Naive B cell (primary cell): ENCODE results near the gene CAPZB. TPM values are rescaled to one million over a fixed set of nuclear protein-coding genes. Genes with fewer than 3 reads are reported as not detected.
A peak's percentile ranks its signal among the peaks of the same experiment; 100 is the strongest.

Source experiments
- ATAC-seq, 2 donors: fragments of 150-1000 bp; cut with Tn5 transposase; 2 replicates each; pipeline ENCODE4 v1.10.0; 2021; ENCODE audit warnings: low read depth in 2 of 2, mild to moderate bottlenecking in 2 of 2, moderate library complexity in 2 of 2
- DNase-seq: peaks from one replicate; pipeline ENCODE4 v3.0.0; 2022
- H3K27ac Mint-ChIP-seq, 6 donors: one replicate each; pipeline ENCODE4 v1.8.0; 2020 to 2022; ENCODE audit warnings: mild to moderate bottlenecking in 6 of 6, mixed read lengths in 6 of 6, moderate library complexity in 5 of 6, inconsistent platforms in 2 of 6
- H3K27me3 Mint-ChIP-seq, 3 donors: one replicate each; pipeline ENCODE4 v1.8.0; 2021 to 2022; ENCODE audit warnings: mixed read lengths in 3 of 3, mild to moderate bottlenecking in 1 of 3
- H3K36me3 Mint-ChIP-seq, 2 donors: one replicate each; pipeline ENCODE4 v1.8.0; 2020 to 2022; ENCODE audit warnings: mixed read lengths in 2 of 2, inconsistent platforms in 1 of 2, mild to moderate bottlenecking in 1 of 2
- H3K4me1 Mint-ChIP-seq, 3 donors: one replicate each; pipeline ENCODE4 v1.8.0; 2020 to 2022; ENCODE audit warnings: mixed read lengths in 3 of 3, inconsistent platforms in 1 of 3, mild to moderate bottlenecking in 1 of 3, moderate library complexity in 1 of 3
- H3K4me3 Mint-ChIP-seq, 8 donors: one replicate each; pipeline ENCODE4 v1.8.0; 2020 to 2022; ENCODE audit warnings: mild to moderate bottlenecking in 8 of 8, mixed read lengths in 8 of 8, moderate library complexity in 8 of 8, inconsistent platforms in 2 of 8
- H3K9me3 Mint-ChIP-seq, 7 donors: one replicate each; pipeline ENCODE4 v1.8.0; 2020 to 2022; ENCODE audit warnings: mixed read lengths in 7 of 7, mild to moderate bottlenecking in 5 of 7, inconsistent platforms in 2 of 7, moderate library complexity in 1 of 7
- polyA plus RNA-seq, 6 donors: library from polyadenylated mRNA; unstranded; fragments of 300-500 nt; fragmentation: Illumina TruSeq; gene quantifications; one replicate each; pipeline ENCODE4 v1.2.3, GENCODE V29; 2021; ENCODE audit warnings: low read depth in 6 of 6

Gene CAPZB
- polyA plus RNA-seq, 6 donors from 2014 or later: 328 to 445 (median 382) TPM

DNA sequence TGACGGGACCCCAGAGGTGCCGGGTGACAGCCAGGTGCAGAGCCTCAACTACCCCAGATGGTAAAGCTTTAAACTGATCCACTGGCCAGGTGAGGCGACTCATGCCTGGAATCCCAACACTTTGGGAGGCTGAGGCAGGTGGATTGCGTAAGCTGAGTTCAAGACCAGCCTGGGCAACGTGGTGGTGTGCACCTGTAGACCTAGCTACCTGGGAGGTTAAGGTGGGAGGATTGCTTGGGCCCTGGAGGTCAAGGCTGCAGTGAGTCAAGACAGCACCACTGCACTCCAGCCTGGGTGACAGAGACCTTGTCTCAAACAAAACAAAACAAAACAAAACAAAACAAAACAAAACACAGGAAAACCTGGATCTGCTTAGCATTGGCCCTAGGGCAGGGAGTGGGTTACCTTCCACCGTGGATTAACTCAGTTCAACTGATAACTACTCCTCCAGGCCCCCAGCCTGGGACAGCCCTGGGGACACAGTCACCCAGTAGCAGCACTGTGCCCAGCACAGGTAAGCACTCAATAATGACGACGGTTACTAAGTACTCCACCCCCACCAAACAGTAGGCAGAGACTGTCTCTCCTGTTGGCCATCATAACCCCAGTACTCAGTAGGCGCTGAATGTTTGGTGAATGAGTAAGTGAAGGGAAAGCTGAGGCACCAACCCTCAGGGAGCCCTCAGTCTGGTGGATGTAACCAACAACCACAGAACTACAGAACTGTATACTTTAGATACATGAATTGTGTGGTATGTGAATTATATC is 151.6 kb downstream of the CAPZB start:
- Mint-ChIP-seq H3K27me3 (no peaks in the 10 kb centered on the region), H3K4me1 (peaks cover 0 to 9% (median 4%) of the 10 kb centered on the region in 3 donors), H3K36me3 (peaks cover 0 to 4% of the 10 kb centered on the region in 2 donors), H3K4me3 (no peak overlapping the region), H3K9me3 (no peaks in the 10 kb centered on the region), H3K27ac (peak overlapping the region in 1 of 6 donors; percentile 10)
- DNase-seq (no peak), ATAC-seq (no peak)

DNA sequence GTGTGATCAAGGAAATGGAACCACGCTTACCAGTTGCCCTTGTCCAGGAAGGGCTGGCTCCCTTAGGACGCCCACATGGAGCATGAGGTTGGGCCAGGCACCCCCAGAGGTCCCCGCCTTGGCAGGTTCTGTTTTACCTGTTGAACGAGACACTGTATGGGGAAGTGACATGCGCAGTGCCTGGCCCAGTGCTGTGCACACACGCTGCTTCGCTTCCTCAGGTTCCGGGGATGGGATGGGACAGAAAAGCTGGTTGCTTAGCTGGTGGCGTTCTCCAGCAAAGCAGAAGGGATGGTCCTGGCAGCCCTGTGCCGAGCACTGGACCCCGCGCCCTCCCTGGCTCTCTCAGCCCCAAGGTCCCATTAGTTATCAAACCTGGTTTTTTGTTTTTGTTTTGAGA is 152.5 kb downstream of the CAPZB start:
- H3K4me1 Mint-ChIP-seq: peaks cover 0 to 9% (median 4%) of the 10 kb centered on the region in 3 donors
- no peak overlapping the region for H3K4me3 Mint-ChIP-seq
- H3K27me3 Mint-ChIP-seq: no peaks in the 10 kb centered on the region
- H3K9me3 Mint-ChIP-seq: no peaks in the 10 kb centered on the region
- peak overlapping the region in 1 of 6 donors; percentile 53 for H3K27ac Mint-ChIP-seq
- ATAC-seq (no peak), DNase-seq (no peak)
- peaks cover 0 to 3% of the 10 kb centered on the region in 2 donors for H3K36me3 Mint-ChIP-seq

DNA sequence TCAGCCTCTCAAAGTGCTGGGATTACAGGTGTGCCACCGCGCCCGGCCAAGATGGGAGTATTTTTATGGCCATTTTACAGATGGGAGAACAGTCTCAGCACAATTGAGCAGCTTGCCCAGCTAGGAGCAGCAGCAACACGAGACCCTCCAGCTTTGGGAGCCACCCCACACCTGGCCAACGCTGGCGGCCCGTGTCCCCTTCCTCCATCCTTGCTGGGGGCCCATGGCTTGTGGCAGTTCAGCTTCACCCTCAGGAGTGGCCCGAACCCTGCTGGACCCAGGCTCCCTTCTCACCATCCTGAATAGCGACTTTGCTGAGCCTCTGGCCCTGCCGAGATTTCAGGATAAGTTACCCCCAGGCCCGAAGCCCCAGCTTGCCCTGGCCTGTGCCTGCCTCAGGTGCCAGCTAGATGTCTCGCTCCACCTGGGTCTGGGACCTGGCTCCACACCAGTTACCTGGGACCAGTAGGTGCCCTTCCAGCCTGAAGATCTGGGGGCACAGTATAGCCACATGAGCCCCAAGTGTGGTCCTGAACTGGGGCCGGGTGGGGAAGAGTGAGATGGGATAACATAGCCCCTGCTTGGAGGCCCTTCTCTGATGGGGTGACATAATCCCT is 154.0 kb downstream of the CAPZB start:
- H3K36me3 Mint-ChIP-seq: peaks cover 0 to 9% of the 10 kb centered on the region in 2 donors
- H3K4me1 Mint-ChIP-seq: peaks cover 0 to 4% (median 3%) of the 10 kb centered on the region in 3 donors
- no peaks in the 10 kb centered on the region for H3K27me3 Mint-ChIP-seq
- no peak for DNase-seq
- ATAC-seq: no peak
- no peak overlapping the region for H3K4me3 Mint-ChIP-seq
- H3K27ac Mint-ChIP-seq: peak overlapping the region in 2 of 6 donors; percentile 36 to 39
- no peaks in the 10 kb centered on the region for H3K9me3 Mint-ChIP-seq

DNA sequence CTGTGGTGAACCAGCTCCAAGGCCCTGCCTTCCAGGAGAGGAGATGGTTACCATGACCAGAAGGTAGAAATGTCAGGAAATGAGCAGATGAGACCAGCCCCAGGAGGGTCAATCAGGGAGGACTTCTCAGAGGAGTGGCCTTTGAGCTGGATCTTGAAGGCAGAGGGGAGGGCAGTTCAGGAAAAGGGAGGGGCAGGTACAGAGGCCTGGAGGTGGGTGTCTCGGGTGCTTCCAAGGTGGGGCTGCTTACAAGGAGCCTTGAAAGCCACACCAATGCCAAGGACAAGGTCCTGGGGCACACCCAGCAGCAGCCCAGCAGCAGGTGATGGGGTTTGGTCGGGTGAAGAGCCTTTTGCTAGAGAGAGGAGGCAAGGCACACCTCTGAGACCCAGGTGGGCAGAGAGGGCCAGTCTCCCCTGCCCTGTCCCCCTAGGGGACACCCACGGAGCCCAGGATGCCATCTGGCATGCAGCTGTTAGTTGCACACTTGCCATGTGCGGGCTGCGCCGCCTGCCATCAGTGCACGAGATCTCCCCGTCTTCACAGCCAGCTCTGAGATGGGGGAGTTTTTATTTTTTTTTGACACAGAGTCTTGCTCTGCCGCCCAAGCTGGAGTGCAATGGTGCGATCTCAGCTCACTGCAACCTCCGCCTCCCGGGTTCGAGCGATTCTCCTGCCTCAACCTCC is 154.7 kb downstream of the CAPZB start:
- Mint-ChIP-seq H3K4me1 (peaks cover 0 to 4% (median 3%) of the 10 kb centered on the region in 3 donors), H3K27me3 (no peaks in the 10 kb centered on the region), H3K9me3 (no peaks in the 10 kb centered on the region), H3K4me3 (no peak overlapping the region), H3K27ac (peak overlapping the region in 3 of 6 donors; percentile 39 to 79 (median 60)), H3K36me3 (peaks cover 0 to 9% of the 10 kb centered on the region in 2 donors)
- ATAC-seq (no peak), DNase-seq (no peak)

DNA sequence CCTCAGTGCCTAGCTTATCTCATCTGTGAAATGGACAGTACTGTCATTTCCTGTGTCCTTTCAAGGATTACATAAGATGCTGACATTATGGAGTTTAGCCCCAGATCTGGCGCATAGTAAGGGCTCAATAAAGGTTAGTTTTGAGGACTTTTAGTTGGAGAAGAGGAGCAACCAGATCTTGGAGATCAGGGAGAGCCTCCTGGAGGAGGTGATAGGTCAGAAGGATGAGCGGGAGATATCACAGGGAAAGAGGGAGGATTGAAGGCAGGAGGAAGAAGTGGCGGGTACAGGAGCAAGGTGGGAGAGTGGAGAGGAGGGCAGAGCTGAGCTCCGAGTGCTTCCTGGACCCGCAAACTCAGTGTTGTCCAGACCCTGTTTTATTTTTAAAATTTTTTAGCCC is 155.7 kb downstream of the CAPZB start:
- H3K27me3 Mint-ChIP-seq: no peaks in the 10 kb centered on the region
- peaks cover 0 to 9% of the 10 kb centered on the region in 2 donors for H3K36me3 Mint-ChIP-seq
- ATAC-seq (no peak), DNase-seq (no peak)
- H3K4me3 Mint-ChIP-seq: no peak overlapping the region
- H3K9me3 Mint-ChIP-seq: no peaks in the 10 kb centered on the region
- peak overlapping the region in 4 of 6 donors; percentile 51 to 72 (median 62) for H3K27ac Mint-ChIP-seq
- H3K4me1 Mint-ChIP-seq: peaks cover 0 to 4% (median 0%) of the 10 kb centered on the region in 3 donors

DNA sequence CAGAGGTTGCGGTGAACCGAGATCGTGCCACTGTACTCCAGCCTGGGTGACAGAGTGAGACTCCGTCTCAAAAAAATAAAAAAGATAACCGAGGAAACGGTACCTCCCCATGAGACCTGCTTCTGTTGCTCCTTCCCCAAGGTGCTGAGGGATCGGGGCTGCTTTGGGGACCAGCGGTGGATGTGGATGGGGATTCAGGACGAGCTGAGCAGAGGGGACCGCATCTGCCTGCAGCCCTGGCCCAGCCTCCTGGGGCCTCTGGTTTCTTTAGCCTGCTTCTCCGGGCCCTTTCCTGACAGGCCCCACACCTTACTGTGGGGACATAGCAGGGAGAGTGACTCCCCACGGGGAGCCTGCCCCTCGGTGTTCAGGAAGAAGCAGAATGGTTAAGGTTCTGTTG is 156.2 kb downstream of the CAPZB start:
- H3K4me1 Mint-ChIP-seq: peaks cover 0 to 4% (median 0%) of the 10 kb centered on the region in 3 donors
- ATAC-seq (no peak), DNase-seq (no peak)
- H3K4me3 Mint-ChIP-seq: no peak overlapping the region
- H3K36me3 Mint-ChIP-seq: peaks cover 0 to 9% of the 10 kb centered on the region in 2 donors
- no peaks in the 10 kb centered on the region for H3K27me3 Mint-ChIP-seq
- H3K9me3 Mint-ChIP-seq: no peaks in the 10 kb centered on the region
- peak overlapping the region in 2 of 6 donors; percentile 50 to 72 for H3K27ac Mint-ChIP-seq

DNA sequence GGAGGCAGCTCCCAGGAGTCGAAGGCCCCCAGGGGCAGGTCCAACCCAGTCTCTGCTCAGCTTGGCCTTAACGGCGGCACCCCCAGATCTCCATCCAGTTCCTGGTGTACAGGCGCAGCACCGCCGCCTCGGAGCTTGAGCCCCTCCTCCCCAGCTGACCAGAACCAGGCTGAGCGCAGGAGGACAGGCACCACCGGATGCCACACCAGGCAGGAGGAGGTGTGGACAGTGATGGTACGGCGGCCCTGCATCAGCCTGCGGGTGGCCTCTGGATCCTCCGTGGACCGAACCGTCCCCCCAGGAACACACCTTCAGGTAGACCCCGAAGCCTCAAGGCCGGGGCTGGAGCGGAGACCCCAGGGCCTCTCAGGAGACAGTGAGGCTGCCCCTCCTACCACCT is 156.9 kb downstream of the CAPZB start:
- H3K4me1 Mint-ChIP-seq: peaks cover 0 to 4% (median 0%) of the 10 kb centered on the region in 3 donors
- no peak for DNase-seq
- H3K27ac Mint-ChIP-seq: peak overlapping the region in 1 of 6 donors; percentile 24
- no peak for ATAC-seq
- no peaks in the 10 kb centered on the region for H3K9me3 Mint-ChIP-seq
- no peaks in the 10 kb centered on the region for H3K27me3 Mint-ChIP-seq
- no peak overlapping the region for H3K4me3 Mint-ChIP-seq
- H3K36me3 Mint-ChIP-seq: peaks cover 0 to 9% of the 10 kb centered on the region in 2 donors

DNA sequence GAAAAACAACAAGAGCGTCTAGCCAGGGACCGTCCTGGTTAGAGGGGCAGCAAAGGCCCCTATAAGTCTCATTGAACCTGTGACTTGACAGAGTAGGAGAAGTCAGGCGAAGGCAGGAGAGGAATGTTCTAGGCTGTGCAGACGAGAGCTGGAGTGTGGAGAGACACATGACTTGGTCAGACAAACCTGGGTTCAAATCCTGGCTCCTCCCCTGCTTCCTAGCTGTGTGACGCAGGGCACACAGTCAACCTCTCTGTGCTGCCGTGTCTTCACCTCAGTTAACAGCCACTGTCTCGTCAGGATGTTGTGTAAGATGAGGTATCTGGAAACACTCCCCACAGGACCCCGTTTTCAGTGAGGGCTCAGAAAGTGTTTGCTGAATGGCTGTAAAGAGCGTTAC is 157.6 kb downstream of the CAPZB start:
- Mint-ChIP-seq H3K4me1 (peaks cover 0 to 4% (median 0%) of the 10 kb centered on the region in 3 donors), H3K27ac (peak overlapping the region in 2 of 6 donors; percentile 76 to 89), H3K27me3 (no peaks in the 10 kb centered on the region), H3K36me3 (peaks cover 0 to 9% of the 10 kb centered on the region in 2 donors), H3K4me3 (peak overlapping the region in 1 of 8 donors; percentile 5), H3K9me3 (no peaks in the 10 kb centered on the region)
- DNase-seq (no peak), ATAC-seq (no peak)

DNA sequence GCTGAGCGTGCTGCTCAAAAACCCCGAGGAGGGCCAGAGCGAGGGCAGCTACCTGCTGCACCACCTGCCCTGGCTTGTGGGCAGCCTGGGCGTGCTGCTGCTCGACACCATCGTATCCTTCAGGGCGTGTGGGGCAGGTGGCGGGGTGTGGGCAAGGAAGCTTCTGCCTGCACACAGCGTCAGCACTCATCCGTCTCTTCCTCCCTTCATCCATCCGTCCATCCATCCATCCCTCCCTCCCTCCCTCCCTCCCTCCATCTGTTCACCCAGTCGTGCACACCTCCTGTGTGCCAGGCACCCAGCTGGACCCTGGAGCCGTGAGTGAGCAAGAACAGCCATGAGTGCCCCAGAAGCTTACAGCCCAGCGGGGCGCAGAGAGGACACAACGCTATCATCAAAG is 158.0 kb downstream of the CAPZB start:
- Mint-ChIP-seq H3K4me3 (peak overlapping the region in 1 of 8 donors; percentile 5), H3K27ac (peak overlapping the region in 2 of 6 donors; percentile 36 to 76), H3K36me3 (peaks cover 0 to 13% of the 10 kb centered on the region in 2 donors), H3K27me3 (no peaks in the 10 kb centered on the region), H3K4me1 (peaks cover 0 to 6% (median 3%) of the 10 kb centered on the region in 3 donors), H3K9me3 (no peaks in the 10 kb centered on the region)
- ATAC-seq: no peak
- DNase-seq: no peak

DNA sequence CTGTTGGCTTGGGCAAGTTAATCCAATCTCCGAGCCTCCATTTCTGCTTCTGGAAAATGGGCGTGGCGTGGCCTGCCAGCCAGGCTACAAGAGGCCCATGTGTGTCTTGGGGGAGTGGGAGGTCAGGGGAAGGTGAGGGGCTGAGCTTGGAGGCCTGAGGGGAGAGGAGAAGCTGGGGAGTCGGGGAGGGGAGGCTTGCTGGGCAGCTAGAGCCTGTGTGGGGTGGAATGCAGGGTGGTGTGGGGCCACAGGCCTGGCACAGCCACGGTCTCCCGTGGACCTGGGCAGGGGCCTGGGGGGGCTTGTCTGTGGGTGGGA is 158.6 kb downstream of the CAPZB start:
- Mint-ChIP-seq H3K36me3 (peaks cover 0 to 19% of the 10 kb centered on the region in 2 donors), H3K27ac (peak overlapping the region in 2 of 6 donors; percentile 43 to 78), H3K27me3 (no peaks in the 10 kb centered on the region), H3K4me1 (peaks cover 0 to 11% (median 5%) of the 10 kb centered on the region in 3 donors), H3K9me3 (no peaks in the 10 kb centered on the region), H3K4me3 (peak overlapping the region in 1 of 8 donors; percentile 15)
- no peak for DNase-seq
- no peak for ATAC-seq

DNA sequence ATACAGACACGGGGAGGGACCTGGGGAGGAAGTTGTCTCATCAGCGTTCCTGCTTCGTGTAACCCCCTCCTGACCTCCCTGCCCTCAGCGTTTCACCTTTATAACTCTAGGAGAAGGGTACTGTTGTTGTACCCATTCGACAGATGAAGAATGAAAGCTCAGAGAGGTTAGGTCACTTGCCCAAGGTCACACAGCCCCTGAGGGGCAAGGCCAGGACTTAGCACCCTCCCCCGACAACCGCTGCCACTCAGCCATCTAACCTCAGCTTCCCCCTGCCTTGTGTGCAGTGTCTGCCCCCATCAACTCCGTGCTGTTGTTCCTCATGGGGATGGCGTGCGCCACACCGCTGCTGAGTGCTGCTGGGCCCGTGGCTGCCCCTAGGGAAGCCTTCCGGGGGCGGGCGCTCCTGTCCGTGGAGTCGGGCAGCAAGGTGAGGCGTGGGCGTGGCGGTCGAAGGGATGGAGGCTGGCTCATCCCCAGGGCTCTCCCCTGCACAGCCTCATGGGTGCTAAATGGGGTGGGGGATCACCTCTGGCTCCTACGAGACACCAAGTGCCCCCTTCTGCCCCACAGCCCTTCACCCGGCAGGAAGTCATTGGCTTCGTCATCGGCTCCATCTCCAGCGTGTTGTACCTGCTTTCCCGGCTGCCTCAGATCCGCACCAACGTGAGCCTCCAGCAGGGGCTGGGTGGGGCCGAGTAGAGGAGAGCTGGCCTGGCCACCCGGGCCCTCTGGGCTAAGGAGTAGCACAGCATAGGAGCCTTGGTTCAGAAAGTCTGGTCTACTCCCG is 159.2 kb downstream of the CAPZB start:
- ATAC-seq: no peak
- H3K27me3 Mint-ChIP-seq: no peaks in the 10 kb centered on the region

DNA sequence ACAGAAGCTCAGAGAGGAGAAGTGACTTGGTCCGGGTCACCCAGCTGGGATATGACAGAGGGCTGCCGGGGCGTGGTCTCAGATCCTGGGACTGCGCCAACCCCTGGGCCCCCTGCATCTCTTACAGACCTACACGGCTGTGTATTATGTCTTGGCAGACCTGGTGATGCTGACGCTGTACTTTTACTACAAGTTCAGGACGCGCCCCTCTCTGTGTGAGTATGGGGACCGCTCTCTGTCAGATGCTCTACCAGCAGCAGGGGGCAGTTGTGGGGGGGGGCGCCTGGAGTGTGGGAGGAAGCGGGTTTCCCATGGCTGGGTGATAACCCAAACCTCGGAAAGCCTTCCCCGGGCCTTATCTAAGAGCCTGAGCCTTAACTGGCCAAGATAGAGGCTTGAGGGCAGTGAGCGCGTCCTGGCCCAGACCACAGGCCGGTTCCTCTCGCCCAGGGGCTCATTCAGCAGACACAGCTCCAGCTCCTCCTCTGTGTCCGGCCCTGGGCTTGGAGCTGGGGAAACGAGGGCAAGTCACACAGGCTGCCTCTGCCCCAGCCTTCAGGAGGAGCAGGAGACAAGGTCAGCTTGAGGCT is 159.9 kb downstream of the CAPZB start:
- H3K36me3 Mint-ChIP-seq: peaks cover 0 to 19% of the 10 kb centered on the region in 2 donors
- no peaks in the 10 kb centered on the region for H3K9me3 Mint-ChIP-seq
- no peak overlapping the region for H3K4me3 Mint-ChIP-seq
- ATAC-seq (no peak), DNase-seq (no peak)
- H3K4me1 Mint-ChIP-seq: peaks cover 0 to 12% (median 5%) of the 10 kb centered on the region in 3 donors
- no peak overlapping the region for H3K27ac Mint-ChIP-seq
- no peaks in the 10 kb centered on the region for H3K27me3 Mint-ChIP-seq

More for the DNA sequence above, 159.2 kb downstream of the CAPZB start:
- peak overlapping the region in 1 of 8 donors; percentile 12 for H3K4me3 Mint-ChIP-seq
- H3K4me1 Mint-ChIP-seq: peaks cover 0 to 12% (median 5%) of the 10 kb centered on the region in 3 donors
- peak overlapping the region in 2 of 6 donors; percentile 43 to 78 for H3K27ac Mint-ChIP-seq
- no peak for DNase-seq
- H3K36me3 Mint-ChIP-seq: peaks cover 0 to 19% of the 10 kb centered on the region in 2 donors
- no peaks in the 10 kb centered on the region for H3K9me3 Mint-ChIP-seq

DNA sequence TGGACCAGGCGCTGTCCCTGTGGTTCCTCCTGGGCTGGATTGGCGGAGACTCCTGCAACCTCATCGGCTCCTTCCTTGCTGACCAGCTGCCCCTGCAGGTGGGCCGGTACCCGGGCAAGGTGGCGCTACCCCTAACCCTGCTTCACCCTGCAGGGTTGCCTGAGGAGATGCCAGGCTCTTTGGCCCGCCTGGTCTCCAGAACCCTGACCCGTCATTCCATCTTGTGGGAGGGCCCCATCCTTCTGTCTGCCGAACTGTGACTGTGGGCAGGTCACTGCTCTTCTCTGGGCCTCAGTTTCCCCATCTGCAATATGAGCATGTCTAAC is 160.7 kb downstream of the CAPZB start:
- Mint-ChIP-seq H3K27ac (peak overlapping the region in 1 of 6 donors; percentile 83), H3K4me1 (peaks cover 0 to 10% (median 5%) of the 10 kb centered on the region in 3 donors), H3K27me3 (no peaks in the 10 kb centered on the region), H3K36me3 (peaks cover 0 to 19% of the 10 kb centered on the region in 2 donors), H3K9me3 (no peaks in the 10 kb centered on the region), H3K4me3 (no peak overlapping the region)
- no peak for DNase-seq
- no peak for ATAC-seq
